Measurements from ENCODE around the gene PLA2G10. TPM values are rescaled to one million over a fixed set of nuclear protein-coding genes. Genes with fewer than 3 reads are reported as not detected.

PLA2G10 gene
- total and polyA plus RNA-seq, 12 donors: 0.03 TPM; not detected in 11

- no peaks in the 10 kb centered on the region for H3K36me3 ChIP-seq
- ATAC-seq (no peak), DNase-seq (no peak)
- no peak overlapping the region for H3K4me3 ChIP-seq
- peaks cover 0 to 18% (median 0%) of the 10 kb centered on the region in 7 donors for H3K27me3 ChIP-seq
- no peak overlapping the region for H3K27ac ChIP-seq
- TF ChIP-seq CTCF (IDR thresholded peaks at IDR 0.05): no peak
- H3K4me1 ChIP-seq: no peaks in the 10 kb centered on the region
- 90 to 91% methylated on average over 3 of the region's 3 CpGs for WGBS, 2 donors
- no peaks in the 10 kb centered on the region for H3K9me3 ChIP-seq
- intact Hi-C loops (cut with DNase I): no loop called here
These were observed 17.5 kb downstream of the PLA2G10 start for GRCh38 chr16:14676633-14677032.

GRCh38 chr16:14672403-14672971 is 21.6 kb downstream of the PLA2G10 start:
- H3K4me3 ChIP-seq: no peak overlapping the region
- intact Hi-C loops (cut with DNase I): no loop called here
- H3K9me3 ChIP-seq: no peaks in the 10 kb centered on the region
- no peaks in the 10 kb centered on the region for H3K4me1 ChIP-seq
- peaks cover 0 to 25% (median 9%) of the 10 kb centered on the region in 9 donors for H3K36me3 ChIP-seq
- ATAC-seq (no peak), DNase-seq (no peak)
- 58 to 59% methylated on average over 7 of the region's 7 CpGs for WGBS, 2 donors
- no peak for TF ChIP-seq CTCF (IDR thresholded peaks at IDR 0.05)
- H3K27ac ChIP-seq: no peak overlapping the region
- peaks cover 0 to 12% (median 0%) of the 10 kb centered on the region in 7 donors for H3K27me3 ChIP-seq

GRCh38 chr16:14669776-14670175 is 24.3 kb downstream of the PLA2G10 start:
- ATAC-seq (peak in 3 of 8 donors; percentile 29 to 49 (median 31)), DNase-seq (no peak)
- 91 to 99% methylated on average over 4 of the region's 4 CpGs for WGBS, 2 donors
- Histone ChIP-seq H3K4me1 (no peaks in the 10 kb centered on the region), H3K36me3 (peaks cover 0 to 52% (median 35%) of the 10 kb centered on the region in 9 donors), H3K4me3 (no peak overlapping the region), H3K27me3 (peaks cover 0 to 5% (median 0%) of the 10 kb centered on the region in 7 donors), H3K9me3 (no peaks in the 10 kb centered on the region), H3K27ac (no peak overlapping the region)
- TF ChIP-seq CTCF (IDR thresholded peaks at IDR 0.05): no peak
- intact Hi-C loops (cut with DNase I): no loop called here

- 77 to 80% methylated on average over 7 of the region's 7 CpGs for whole genome bisulfite sequencing, 2 donors
- Histone ChIP-seq H3K9me3 (no peaks in the 10 kb centered on the region), H3K4me1 (no peaks in the 10 kb centered on the region), H3K36me3 (peaks cover 0 to 63% (median 45%) of the 10 kb centered on the region in 9 donors), H3K4me3 (no peak overlapping the region), H3K27ac (no peak overlapping the region), H3K27me3 (no peaks in the 10 kb centered on the region)
- no peak for DNase-seq
- intact Hi-C loops (cut with DNase I): no loop called here
- no peak for TF ChIP-seq CTCF (IDR thresholded peaks at IDR 0.05)
- no peak for ATAC-seq
These were observed 25.4 kb downstream of the PLA2G10 start for GRCh38 chr16:14668556-14669223.

All from heart right ventricle (tissue), 16 donors.